HAP-1 (cell line): Measurements from ENCODE around the gene LRRC40.
"Not testable (repeated sequence)": the region's sequence is repeated elsewhere in the genome, so short reads cannot be mapped to it uniquely, and the experiment has no call there.

Source experiments
- DNase-seq, 2 experiments: peaks; one replicate each; pipeline ENCODE4 v3.0.0-alpha.2; 2016 to 2020; ENCODE audit warnings: low spot score in 2 of 2
- H3K27me3 ChIP-seq: fragments of 250-450 bp; sonication (Bioruptor Pico); 2 replicates; pipeline ENCODE4 v1.5.1; 2020; ENCODE audit warnings: low read depth, mild to moderate bottlenecking, moderate library complexity
- H3K36me3 ChIP-seq: fragments of 250-450 bp; sonication (Bioruptor Pico); replicated peaks from 2 replicates; pipeline ENCODE4 v1.5.1; 2020; ENCODE audit warnings: mild to moderate bottlenecking
- H3K4me1 ChIP-seq: fragments of 250-450 bp; sonication (Bioruptor Pico); 2 replicates; pipeline ENCODE4 v1.5.1; 2020; ENCODE audit warnings: mild to moderate bottlenecking
- H3K4me3 ChIP-seq: fragments of 250-450 bp; sonication (Bioruptor Pico); 2 replicates; pipeline ENCODE4 v1.5.1; 2020; ENCODE audit warnings: mild to moderate bottlenecking, moderate library complexity
- H3K9me3 ChIP-seq: fragments of 250-450 bp; sonication (Bioruptor Pico); 2 replicates; pipeline ENCODE4 v1.5.1; 2020; ENCODE audit warnings: mild to moderate bottlenecking, moderate library complexity
- in situ Hi-C: fragments of 300-500 bp; cut with MboI; formaldehyde crosslinking; loops from 3 replicates; pipeline ENCODE4 v1.14.3; 2020; ENCODE audit warnings: low sequenced_read_pairs, inconsistent platforms, mixed read lengths

The LRRC40 gene

GRCh38 chr1:70192446-70192845 is 12.9 kb downstream of the LRRC40 start:
- H3K36me3 ChIP-seq, H3K9me3 ChIP-seq, DNase-seq, H3K27me3 ChIP-seq, H3K4me3 ChIP-seq, in situ Hi-C loops: not testable (repeated sequence)
- peaks cover 40% of the 10 kb centered on the region for H3K4me1 ChIP-seq

DNA sequence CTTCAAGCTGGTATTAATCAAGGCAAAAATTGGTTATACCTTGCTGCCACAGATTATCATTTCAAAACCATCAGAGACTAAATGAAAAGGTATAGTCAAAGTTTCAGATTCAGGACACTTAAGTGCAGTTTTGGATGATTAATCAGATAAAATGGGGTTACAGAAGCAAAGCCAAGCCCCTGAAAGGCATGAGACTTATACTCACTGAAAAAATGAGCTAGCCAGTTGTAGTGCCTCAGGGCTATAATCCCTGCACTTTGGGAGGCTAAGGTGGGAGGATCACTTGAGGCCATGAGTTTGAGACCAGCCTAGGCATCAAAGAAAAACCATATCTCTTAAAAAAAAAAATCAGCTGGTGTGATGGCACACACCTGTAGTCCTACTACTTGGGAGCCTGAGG is 15.2 kb downstream of the LRRC40 start:
- Histone ChIP-seq H3K4me1 (peaks cover 23% of the 10 kb centered on the region), H3K27me3 (no peaks in the 10 kb centered on the region), H3K4me3 (no peak overlapping the region), H3K9me3 (peaks cover 2% of the 10 kb centered on the region; the same call in 1 of the 2 replicates), H3K36me3 (peaks cover 10% of the 10 kb centered on the region)
- no peak for DNase-seq
- in situ Hi-C loops: no loop called here

- no peak for DNase-seq
- peaks cover 21% of the 10 kb centered on the region for H3K36me3 ChIP-seq
- peaks cover 11% of the 10 kb centered on the region for H3K4me1 ChIP-seq
- peaks cover 2% of the 10 kb centered on the region; the same call in 1 of the 2 replicates for H3K9me3 ChIP-seq
- H3K27me3 ChIP-seq: no peaks in the 10 kb centered on the region
- in situ Hi-C loops: no loop called here
- H3K4me3 ChIP-seq: no peak overlapping the region
Measured at GRCh38 chr1:70188522-70188921, 16.9 kb downstream of the LRRC40 start.

GRCh38 chr1:70185181-70185580 is 20.2 kb downstream of the LRRC40 start:
- DNase-seq, in situ Hi-C loops, H3K9me3 ChIP-seq, H3K4me1 ChIP-seq, H3K4me3 ChIP-seq, H3K27me3 ChIP-seq: not testable (repeated sequence)
- peaks cover 33% of the 10 kb centered on the region for H3K36me3 ChIP-seq

- Histone ChIP-seq H3K27me3 (no peaks in the 10 kb centered on the region), H3K4me3 (no peak overlapping the region), H3K4me1 (peaks cover 18% of the 10 kb centered on the region), H3K9me3 (no peaks in the 10 kb centered on the region), H3K36me3 (peaks cover 12% of the 10 kb centered on the region)
- DNase-seq: no peak
- in situ Hi-C loops: no loop called here
Measured at GRCh38 chr1:70171512-70171911, 33.9 kb downstream of the LRRC40 start.

DNA sequence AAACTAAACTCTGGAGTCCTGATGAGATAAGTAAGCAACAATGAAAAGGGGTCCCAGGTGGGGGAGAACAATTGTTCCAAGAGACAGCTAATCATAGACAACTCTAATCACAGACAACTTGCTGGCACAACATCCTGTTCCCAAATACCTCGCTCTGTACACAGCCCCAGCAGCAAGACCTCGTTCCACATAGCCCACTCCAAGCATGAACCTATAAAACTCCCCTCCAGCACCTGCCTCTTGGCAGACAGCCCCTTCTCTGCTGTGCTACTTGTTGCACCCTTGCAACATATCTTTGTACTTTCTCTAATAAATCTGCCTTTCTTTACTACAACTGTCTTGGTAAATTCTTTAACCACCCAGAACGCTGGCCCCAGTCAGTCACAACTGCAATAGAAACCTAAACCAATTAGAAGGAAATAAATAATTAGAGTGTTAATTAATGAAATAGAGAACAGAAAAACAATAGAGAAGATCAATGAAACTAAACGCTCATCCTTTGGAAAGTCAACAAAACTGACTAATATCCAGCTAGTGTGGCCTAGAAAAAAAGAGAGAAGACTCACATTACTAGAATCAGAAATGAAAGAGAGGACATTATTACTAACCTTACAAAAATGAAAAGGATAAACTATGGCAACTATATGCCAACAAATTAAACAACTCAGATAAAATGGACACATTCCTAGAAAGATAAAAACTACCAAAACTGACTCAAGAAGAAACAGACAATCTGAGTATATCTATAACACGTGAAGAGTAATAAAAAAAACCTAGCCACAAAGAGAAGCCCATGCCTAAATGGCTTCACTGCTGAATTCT is 36.1 kb downstream of the LRRC40 start:
- H3K27me3 ChIP-seq: no peaks in the 10 kb centered on the region
- DNase-seq: no peak
- peaks cover 18% of the 10 kb centered on the region for H3K4me1 ChIP-seq
- no peaks in the 10 kb centered on the region for H3K9me3 ChIP-seq
- peaks cover 6% of the 10 kb centered on the region; the same call in 1 of the 2 replicates for H3K36me3 ChIP-seq
- in situ Hi-C loops: no loop called here
- H3K4me3 ChIP-seq: no peak overlapping the region

- Histone ChIP-seq H3K4me3 (no peak overlapping the region), H3K4me1 (peaks cover 18% of the 10 kb centered on the region), H3K9me3 (no peaks in the 10 kb centered on the region), H3K27me3 (no peaks in the 10 kb centered on the region), H3K36me3 (peaks cover 10% of the 10 kb centered on the region; the same call in 1 of the 2 replicates)
- peak; percentile 65 to 94 for DNase-seq
- in situ Hi-C loops: no loop called here
Measured at GRCh38 chr1:70168283-70168682, 37.1 kb downstream of the LRRC40 start.

GRCh38 chr1:70164350-70164749 is 41.0 kb downstream of the LRRC40 start:
- in situ Hi-C loops: no loop called here

DNA sequence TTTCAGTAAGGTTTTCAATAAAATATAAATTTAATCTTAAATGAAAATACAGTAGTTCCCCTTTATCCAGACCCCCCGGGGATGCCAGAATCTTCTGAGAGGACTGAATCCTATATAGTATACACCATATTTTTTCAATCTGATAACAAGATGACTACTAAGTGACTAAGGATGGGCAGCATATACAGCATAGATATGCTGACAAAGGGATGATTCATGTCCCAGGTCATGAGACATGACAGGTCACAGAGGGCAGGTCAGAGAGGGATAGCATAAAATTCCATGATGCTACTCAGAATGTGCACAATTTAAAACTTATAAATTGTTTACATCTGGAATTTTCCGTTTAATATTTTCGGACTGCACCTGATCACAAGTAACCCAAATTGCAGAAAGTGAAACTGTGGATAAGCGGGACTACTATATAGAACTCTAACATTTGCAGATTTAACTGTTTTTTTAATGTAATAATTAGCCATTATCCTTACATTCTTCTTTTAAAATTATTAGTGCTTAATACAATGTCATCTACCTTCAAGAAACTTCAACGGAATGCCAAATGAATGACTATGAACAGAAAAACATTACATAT is 48.8 kb downstream of the LRRC40 start:
- H3K9me3 ChIP-seq: no peaks in the 10 kb centered on the region
- no peak for DNase-seq
- H3K4me1 ChIP-seq: no peaks in the 10 kb centered on the region
- no peaks in the 10 kb centered on the region for H3K27me3 ChIP-seq
- no peak overlapping the region for H3K4me3 ChIP-seq
- peaks cover 11% of the 10 kb centered on the region for H3K36me3 ChIP-seq
- in situ Hi-C loops: no loop called here

More at GRCh38 chr1:70164350-70164749, 41.0 kb downstream of the LRRC40 start:
- Histone ChIP-seq H3K4me1 (peaks cover 15% of the 10 kb centered on the region), H3K27me3 (no peaks in the 10 kb centered on the region), H3K9me3 (no peaks in the 10 kb centered on the region), H3K36me3 (peaks cover 10% of the 10 kb centered on the region), H3K4me3 (no peak overlapping the region)
- no peak for DNase-seq

DNA sequence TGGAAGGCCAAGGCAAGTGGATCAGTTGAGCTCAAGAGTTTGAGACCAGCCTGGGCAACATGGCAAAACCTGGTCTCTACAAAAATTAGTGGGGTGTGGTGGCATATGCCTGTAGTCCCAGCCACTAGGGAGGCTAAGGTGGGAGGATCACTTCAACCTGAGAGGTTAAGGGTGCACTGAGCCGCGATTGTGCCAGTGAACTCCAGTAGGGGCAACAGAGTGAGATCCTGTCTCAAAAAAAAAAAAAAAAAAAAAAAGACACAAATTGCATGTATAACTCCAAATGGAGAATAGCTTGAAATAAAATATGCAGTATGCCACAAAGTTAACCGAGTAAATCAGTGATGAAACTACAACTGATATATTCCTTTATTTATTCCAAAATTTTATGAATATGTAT is 51.6 kb downstream of the LRRC40 start:
- no peaks in the 10 kb centered on the region for H3K27me3 ChIP-seq
- in situ Hi-C loops: no loop called here
- no peak overlapping the region for H3K4me3 ChIP-seq
- no peaks in the 10 kb centered on the region for H3K9me3 ChIP-seq
- DNase-seq: no peak
- H3K36me3 ChIP-seq: peaks cover 9% of the 10 kb centered on the region
- no peaks in the 10 kb centered on the region for H3K4me1 ChIP-seq

DNA sequence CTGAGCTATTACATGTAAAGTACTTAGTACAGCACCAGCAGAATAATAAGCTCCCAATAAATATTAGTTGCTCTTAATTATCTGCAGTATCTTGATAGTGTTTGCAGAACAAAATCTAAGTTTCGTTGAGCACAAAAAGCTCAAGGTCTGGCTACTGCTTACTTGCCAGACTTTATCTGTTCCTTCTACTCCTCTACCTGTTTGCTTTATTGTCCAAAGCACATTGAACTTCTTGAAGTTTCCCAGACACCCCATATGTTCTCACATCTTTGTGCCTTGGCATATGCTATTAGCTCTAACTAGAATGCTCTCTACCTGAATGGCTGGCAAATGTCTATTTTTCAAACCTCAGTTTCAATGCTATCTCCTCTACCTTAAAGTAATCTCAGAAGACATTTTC is 54.9 kb downstream of the LRRC40 start:
- Histone ChIP-seq H3K4me1 (no peaks in the 10 kb centered on the region), H3K9me3 (no peaks in the 10 kb centered on the region), H3K27me3 (no peaks in the 10 kb centered on the region), H3K36me3 (peaks cover 24% of the 10 kb centered on the region), H3K4me3 (no peak overlapping the region)
- in situ Hi-C loops: no loop called here
- DNase-seq: no peak

DNA sequence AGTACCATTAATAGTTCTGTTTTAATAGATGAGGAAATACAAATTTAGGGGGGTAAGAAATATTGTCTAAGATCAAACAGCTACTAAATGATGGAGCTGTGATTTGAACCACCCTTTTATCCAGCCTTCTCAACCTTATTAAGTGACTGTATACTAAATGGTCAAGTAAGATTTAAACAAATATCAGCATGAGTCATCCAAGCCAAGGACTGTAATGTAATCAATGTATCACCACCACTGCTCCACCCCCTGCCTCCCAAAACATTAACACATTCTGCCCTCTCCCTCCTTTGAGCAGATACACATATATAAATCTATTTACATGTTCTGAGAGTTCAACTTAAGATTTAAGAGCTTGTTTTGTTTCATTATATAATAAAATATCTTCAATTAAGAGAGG is 58.9 kb downstream of the LRRC40 start:
- no peak for DNase-seq
- H3K27me3 ChIP-seq: no peaks in the 10 kb centered on the region
- H3K4me3 ChIP-seq: no peak overlapping the region
- peaks cover 13% of the 10 kb centered on the region; the same call in 1 of the 2 replicates for H3K4me1 ChIP-seq
- H3K36me3 ChIP-seq: peaks cover 24% of the 10 kb centered on the region
- H3K9me3 ChIP-seq: no peaks in the 10 kb centered on the region
- in situ Hi-C loops: loop anchor here (25.0 kb wide), 1 partner anchor 341 kb away; no protein-coding TSS in a partner anchor

- H3K27me3 ChIP-seq: no peaks in the 10 kb centered on the region
- no peaks in the 10 kb centered on the region for H3K9me3 ChIP-seq
- in situ Hi-C loops: loop anchor here (25.0 kb wide), 1 partner anchor 344 kb away; no protein-coding TSS in a partner anchor
- DNase-seq: peak in 1 of 2 experiments; percentile 63
- peaks cover 13% of the 10 kb centered on the region; the same call in 1 of the 2 replicates for H3K4me1 ChIP-seq
- H3K36me3 ChIP-seq: peaks cover 16% of the 10 kb centered on the region
- H3K4me3 ChIP-seq: no peak overlapping the region
Measured at GRCh38 chr1:70143048-70143659, 62.2 kb downstream of the LRRC40 start.

- no peak for DNase-seq
Measured at GRCh38 chr1:70142075-70142474, 63.3 kb downstream of the LRRC40 start.

More at GRCh38 chr1:70142075-70142474, 63.3 kb downstream of the LRRC40 start:
- no peak overlapping the region for H3K4me3 ChIP-seq
- in situ Hi-C loops: loop anchor here (25.0 kb wide), 1 partner anchor 345 kb away; no protein-coding TSS in a partner anchor
- H3K27me3 ChIP-seq: no peaks in the 10 kb centered on the region
- H3K36me3 ChIP-seq: peaks cover 10% of the 10 kb centered on the region; the same call in 1 of the 2 replicates
- H3K4me1 ChIP-seq: peaks cover 13% of the 10 kb centered on the region; the same call in 1 of the 2 replicates
- H3K9me3 ChIP-seq: no peaks in the 10 kb centered on the region
